PC-9 (cell line): ENCODE data around the gene OCEL1. TPM values are rescaled to one million over a fixed set of nuclear protein-coding genes. Genes with fewer than 3 reads are reported as not detected.

Experiments used
- BruUV-seq: library from RNA; stranded (reverse); fragments of 400-500 nt; replicated peaks from 2 replicates; lab custom pipeline; 2021; lab: Mats Ljungman, UMichigan
- CTCF ChIA-PET: fragments of 300-600 bp; sonication (Branson Sonifier 250); formaldehyde crosslinking; loops from one replicate; lab custom pipeline; 2022; ENCODE audit warnings: antibody characterized with exemption; lab: Charles Lee
- POLR2A ChIA-PET: fragments of 300-600 bp; sonication (Branson Sonifier 250); formaldehyde crosslinking; loops from one replicate; lab custom pipeline; 2022; ENCODE audit warnings: antibody characterized with exemption; ENCODE audit not compliant: unreplicated experiment; lab: Charles Lee
- DNase-seq, 2 experiments: peaks; one replicate each; pipeline versions ENCODE4 v3.0.0 to v3.0.0-alpha.2; 2015 to 2022; ENCODE audit warnings: mixed read lengths in 1 of 2
- H2AFZ ChIP-seq: fragments of 200-600 bp; sonication (generic); 2 replicates; pipeline ENCODE4 v1.8.1; 2017; ENCODE audit warnings: antibody characterized with exemption
- H3F3A ChIP-seq: fragments of 200-600 bp; sonication (generic); 2 replicates; pipeline ENCODE4 v1.8.1; 2017; ENCODE audit warnings: antibody characterized with exemption, mild to moderate bottlenecking, low read depth; ENCODE audit not compliant: insufficient read depth
- H3K27ac ChIP-seq: fragments of 200-600 bp; sonication (generic); 2 replicates; pipeline ENCODE4 v1.6.1; 2016; ENCODE audit warnings: mixed run types
- H3K27me3 ChIP-seq: fragments of 200-600 bp; sonication (generic); 2 replicates; pipeline ENCODE4 v1.6.1; 2016; ENCODE audit warnings: low read depth, mixed run types; ENCODE audit not compliant: insufficient read depth
- H3K36me3 ChIP-seq: fragments of 200-600 bp; sonication (generic); 2 replicates; pipeline ENCODE4 v1.6.1; 2016; ENCODE audit warnings: low read depth, mixed run types
- H3K4me1 ChIP-seq: fragments of 200-600 bp; sonication (generic); replicated peaks from 2 replicates; pipeline ENCODE4 v1.6.1; 2016; ENCODE audit warnings: mixed run types; ENCODE audit not compliant: insufficient read depth
- H3K4me2 ChIP-seq: fragments of 200-600 bp; sonication (generic); 2 replicates; pipeline ENCODE4 v1.6.1; 2017; ENCODE audit warnings: mixed run types
- H3K4me3 ChIP-seq: fragments of 200-600 bp; sonication (generic); 2 replicates; pipeline ENCODE4 v1.6.1; 2016; ENCODE audit warnings: mixed run types
- H3K79me2 ChIP-seq: fragments of 200-600 bp; sonication (generic); 2 replicates; pipeline ENCODE4 v1.6.1; 2017; ENCODE audit warnings: low read depth, mixed run types
- H3K9me2 ChIP-seq: fragments of 200-600 bp; sonication (generic); 2 replicates; pipeline ENCODE4 v1.8.1; 2017; ENCODE audit warnings: mild to moderate bottlenecking; ENCODE audit not compliant: insufficient read depth
- H3K9me3 ChIP-seq: fragments of 200-600 bp; sonication (generic); 2 replicates; pipeline ENCODE4 v1.8.1; 2016; ENCODE audit warnings: low read depth; ENCODE audit not compliant: insufficient read depth
- H4K20me1 ChIP-seq: fragments of 200-600 bp; sonication (generic); 2 replicates; pipeline ENCODE4 v1.8.1; 2017; ENCODE audit not compliant: insufficient read depth
- CTCF ChIP-seq: fragments of 200-600 bp; sonication (generic); conservative IDR thresholded peaks from 2 replicates; pipeline ENCODE4 v1.6.1; 2017; ENCODE audit warnings: mixed run types, antibody characterized with exemption, mild to moderate bottlenecking, moderate library complexity
- EZH2 ChIP-seq: fragments of 200-600 bp; sonication (generic); IDR thresholded peaks from 2 replicates; pipeline ENCODE4 v1.8.0; 2017; ENCODE audit warnings: antibody characterized with exemption, low read depth
- intact Hi-C: fragments of 100-400 bp; cut with micrococcal nuclease; formaldehyde crosslinking; loops from one replicate; pipeline ENCODE4 v1.10.0; 2022; ENCODE audit not compliant: unreplicated experiment
- total RNA-seq: library from RNA; stranded (reverse); gene quantifications from 2 replicates; pipeline ENCODE4 v1.2.3, GENCODE V29; 2021

OCEL1 gene
- total RNA-seq, 1 experiment from 2014 or later = 30.6 TPM

DNA sequence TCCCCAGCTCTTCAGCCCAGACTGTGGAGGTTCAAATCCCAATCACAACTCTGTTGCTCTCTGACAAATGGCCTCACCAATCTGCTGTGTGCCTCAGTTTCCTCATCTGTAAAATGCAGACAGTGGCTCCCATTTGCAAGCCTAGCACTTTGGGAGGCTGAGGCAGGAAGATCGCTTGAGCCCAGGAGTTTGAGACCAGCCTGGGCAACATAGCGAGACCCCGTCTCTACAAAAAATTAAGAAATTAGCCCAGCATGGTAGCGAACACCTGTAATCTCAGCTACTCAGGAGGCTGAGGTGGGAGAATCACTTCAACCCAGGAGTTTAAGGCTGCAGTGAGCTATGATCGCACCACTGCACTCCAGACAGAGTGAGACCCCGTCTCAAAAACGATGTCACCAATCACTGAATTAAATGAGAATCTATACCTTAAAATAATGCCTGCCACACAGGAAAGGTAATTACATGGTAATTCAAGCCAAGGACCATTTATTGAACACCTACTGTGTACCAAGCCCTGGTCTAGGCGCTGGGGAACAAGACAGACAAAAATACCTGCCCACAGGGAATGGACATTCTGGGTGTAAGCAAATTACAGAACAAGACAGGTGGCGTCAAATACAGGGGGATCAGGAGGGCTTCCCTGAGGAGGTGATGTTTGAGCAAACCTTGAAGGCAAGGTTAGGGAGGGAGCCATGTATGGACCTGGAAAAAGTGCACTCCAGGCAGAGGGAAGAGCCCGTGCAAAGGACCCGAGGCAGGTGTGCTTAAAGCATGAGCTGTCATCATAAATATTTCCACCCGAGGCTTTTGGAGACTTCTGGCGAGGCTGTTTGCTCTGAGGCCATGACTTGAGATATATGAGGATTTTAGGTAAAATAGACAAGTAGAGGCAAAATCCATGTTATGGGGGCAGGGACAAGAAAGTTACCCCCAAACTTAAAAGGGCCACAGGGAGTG is 12.0 kb downstream of the OCEL1 start:
- Histone ChIP-seq H3K79me2 (peaks cover 86% of the 10 kb centered on the region), H3K27ac (no peak overlapping the region), H3K36me3 (peaks cover 22% of the 10 kb centered on the region), H3K4me2 (no peak overlapping the region), H3K9me2 (no peaks in the 10 kb centered on the region), H3K27me3 (no peaks in the 10 kb centered on the region), H3K4me1 (peaks cover 33% of the 10 kb centered on the region), H3K4me3 (no peak overlapping the region), H3K9me3 (no peaks in the 10 kb centered on the region), H4K20me1 (peaks cover 66% of the 10 kb centered on the region), H3F3A (peaks cover 51% of the 10 kb centered on the region), H2AFZ (no peak overlapping the region)
- ChIA-PET CTCF (no interaction called here), POLR2A (interaction anchor here (0.7 kb wide), 1 partner anchor 523 kb away, joined by 5 read pairs; no protein-coding TSS in a partner anchor)
- no TSS peak for BruUV-seq
- TF ChIP-seq EZH2 (no peak), CTCF (no peak)
- intact Hi-C loops = no loop called here
- DNase-seq = peak in 1 of 2 experiments; percentile 21

GRCh38 chr19:17240062-17240752 is 14.2 kb downstream of the OCEL1 start:
- peaks cover 17% of the 10 kb centered on the region for H3K36me3 ChIP-seq
- no TSS peak for BruUV-seq
- no peak overlapping the region for H2AFZ ChIP-seq
- POLR2A ChIA-PET = no interaction called here
- CTCF ChIA-PET = no interaction called here
- intact Hi-C loops = no loop called here
- TF ChIP-seq EZH2 = no peak
- no peak for TF ChIP-seq CTCF
- H3F3A ChIP-seq = peaks cover 31% of the 10 kb centered on the region
- H3K4me1 ChIP-seq = peaks cover 36% of the 10 kb centered on the region
- no peak overlapping the region for H3K4me3 ChIP-seq
- H3K27ac ChIP-seq = peak overlapping the region; percentile 25; the same call in 1 of the 2 replicates
- H4K20me1 ChIP-seq = peaks cover 53% of the 10 kb centered on the region
- peak in 1 of 2 experiments; percentile 35 for DNase-seq
- H3K9me2 ChIP-seq = no peaks in the 10 kb centered on the region
- H3K9me3 ChIP-seq = no peaks in the 10 kb centered on the region
- H3K27me3 ChIP-seq = no peaks in the 10 kb centered on the region
- H3K79me2 ChIP-seq = peaks cover 87% of the 10 kb centered on the region
- peak overlapping the region; percentile 27; the same call in 1 of the 2 replicates for H3K4me2 ChIP-seq

DNA sequence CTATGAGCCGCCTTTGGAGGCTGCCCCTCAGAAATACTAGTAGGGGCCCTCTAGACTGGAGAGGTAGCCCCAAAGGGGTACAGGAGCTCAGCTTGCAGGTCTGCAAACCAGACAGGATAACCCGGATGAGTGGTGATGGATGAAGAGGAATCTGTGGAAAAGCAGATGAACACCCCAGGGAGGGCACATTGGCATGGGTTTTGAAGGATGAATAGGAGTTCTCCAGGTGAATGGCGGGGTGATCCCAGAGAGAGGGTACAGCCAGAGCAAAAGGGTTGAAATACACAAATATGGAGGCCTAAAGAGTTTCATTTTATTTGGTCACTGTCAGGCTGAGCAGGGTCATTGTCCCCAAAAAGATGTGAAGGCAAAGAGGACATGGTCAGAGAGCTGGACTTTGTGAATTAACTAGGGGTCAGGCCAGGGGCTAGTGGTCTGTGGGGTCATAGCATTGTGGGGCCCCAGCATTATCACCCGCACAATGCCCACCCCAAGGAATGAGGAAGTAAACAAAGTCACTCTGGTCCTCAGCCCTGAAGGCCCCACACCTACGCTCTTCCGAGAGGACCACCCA is 14.9 kb downstream of the OCEL1 start:
- ChIA-PET CTCF (interaction anchor here (0.7 kb wide), 1 partner anchor 80 kb away, joined by 3 read pairs; no protein-coding TSS in a partner anchor), POLR2A (no interaction called here)
- peak in 1 of 2 experiments; percentile 13 for DNase-seq
- no peaks in the 10 kb centered on the region for H3K27me3 ChIP-seq
- H3K79me2 ChIP-seq = peaks cover 87% of the 10 kb centered on the region
- H3K4me3 ChIP-seq = no peak overlapping the region
- H3K9me3 ChIP-seq = no peaks in the 10 kb centered on the region
- H3K4me2 ChIP-seq = peak overlapping the region; percentile 89; the same call in 1 of the 2 replicates
- intact Hi-C loops = no loop called here
- peaks cover 52% of the 10 kb centered on the region for H4K20me1 ChIP-seq
- peak overlapping the region; percentile 31; the same call in 1 of the 2 replicates for H3K27ac ChIP-seq
- peaks cover 17% of the 10 kb centered on the region for H3K36me3 ChIP-seq
- no peaks in the 10 kb centered on the region for H3K9me2 ChIP-seq
- H2AFZ ChIP-seq = no peak overlapping the region
- peaks cover 36% of the 10 kb centered on the region for H3K4me1 ChIP-seq
- no TSS peak for BruUV-seq
- TF ChIP-seq CTCF = no peak
- TF ChIP-seq EZH2 = no peak
- peaks cover 29% of the 10 kb centered on the region for H3F3A ChIP-seq
